Adrenal gland (tissue), 12 donors: ENCODE data around the gene GASK1A. TPM values are rescaled to one million over a fixed set of nuclear protein-coding genes. Genes with fewer than 3 reads are reported as not detected.

Experiments used
- DNase-seq, 7 donors: peaks; one replicate each; pipeline ENCODE4 v3.0.0-alpha.2; 2019 to 2020
- H3K27ac ChIP-seq, 5 donors: fragments of 200-600 bp; sonication (generic) in 4 of 5; 1 replicate in 3 of 5; 2 replicates in 2 of 5; pipeline versions ENCODE4 v1.5.1 to v1.8.0; 2016 to 2020; ENCODE audit warnings: mild to moderate bottlenecking in 1 of 5
- H3K27me3 ChIP-seq: fragments of 200-600 bp; 2 replicates; pipeline ENCODE4 v1.8.0; 2021
- H3K36me3 ChIP-seq, 2 donors: fragments of 200-600 bp; replicated peaks in 1 of 2; 1 replicate in 1 of 2; 2 replicates in 1 of 2; pipeline versions ENCODE4 v1.5.1 to v1.8.0; 2018 to 2022
- H3K4me1 ChIP-seq, 2 donors: fragments of 200-600 bp; replicated peaks in 1 of 2; 1 replicate in 1 of 2; 2 replicates in 1 of 2; pipeline versions ENCODE4 v1.5.1 to v1.8.0; 2018 to 2021
- H3K4me3 ChIP-seq, 4 donors: fragments of 200-600 bp; sonication (generic) in 3 of 4; one replicate each; pipeline ENCODE4 v1.5.1; 2016 to 2018
- H3K9me3 ChIP-seq, 3 donors: fragments of 200-600 bp; sonication (generic) in 1 of 3; replicated peaks in 1 of 3; 1 replicate in 2 of 3; 2 replicates in 1 of 3; pipeline versions ENCODE4 v1.5.1 to v1.8.0; 2016 to 2021
- POLR2A ChIP-seq, 2 donors: fragments of 450-650 bp; IDR thresholded peaks; one replicate each; pipeline ENCODE4 v1.6.1; 2017; ENCODE audit warnings: antibody characterized with exemption in 2 of 2, mild to moderate bottlenecking in 2 of 2, moderate library complexity in 1 of 2
- WGBS, 4 donors: extraction: QIAGEN DNeasy Blood & Tissue Kit in 2 of 4; methylation state at CpG; one replicate each; pipeline versions ENCODE4 v1.1.5 to v1.1.7; 2013 to 2017; 5-methylcytosine and 5-hydroxymethylcytosine counted together
- intact Hi-C, 2 donors: fragments of 100-400 bp; cut with DNase I; formaldehyde crosslinking; loops; one replicate each; pipeline versions ENCODE4 v1.14.1 to v1.15.0; 2022 to 2023
- polyA plus RNA-seq, 3 donors: library from polyadenylated mRNA; stranded (reverse); fragments of 200-250 nt in 2 of 3; fragments of 350-450 nt in 1 of 3; fragmentation: Illumina TruSeq in 1 of 3; extraction: RNeasy Lipid Tissue Mini Kit (QIAGEN cat#74804) in 1 of 3; gene quantifications; one replicate each; pipeline ENCODE4 v1.2.3, GENCODE V29; 2013 to 2014
- total RNA-seq, 9 donors: library from RNA; depleted of rRNA in 4 of 9; stranded (reverse); fragments of >200 nt in 4 of 9; fragments of 120-200 nt in 1 of 9; fragmentation: NEBNext Ultra II Directional in 1 of 9; extraction: Animal tissue kit (Norgen Biotek cat#: 25700) in 1 of 9; gene quantifications; one replicate each; pipeline versions ENCODE4 v1.1.0 to v1.2.4, GENCODE V29; 2013 to 2023
- TF ChIP-seq, protein P1 (sequence below), 6 experiments: fragments of 450-650 bp in 4 of 6; fragments of 200-600 bp in 2 of 6; sonication (generic) in 1 of 6; IDR thresholded peaks; 1 replicate in 5 of 6; 2 replicates in 1 of 6; pipeline versions ENCODE4 v1.5.1 to v1.8.0; 2016 to 2021; ENCODE audit warnings: antibody characterized with exemption in 6 of 6, mild to moderate bottlenecking in 2 of 6, moderate library complexity in 1 of 6
- donor health status: healthy with polysubstance abuse.
- donor health status: Bipolar disorder and iron deficiency.
- donor health status: DM: yes; HTN: yes; CAD: no.
- donor health status: DM: no; HTN: no; CAD: no.
- donor health status: DM: no; HTN: no; CAD: no.
- donor health status: DM: yes; HTN: yes; CAD: no.

Gene GASK1A
- total and polyA plus RNA-seq, 12 donors = 1.5 to 15.5 (median 4.5) TPM

DNA sequence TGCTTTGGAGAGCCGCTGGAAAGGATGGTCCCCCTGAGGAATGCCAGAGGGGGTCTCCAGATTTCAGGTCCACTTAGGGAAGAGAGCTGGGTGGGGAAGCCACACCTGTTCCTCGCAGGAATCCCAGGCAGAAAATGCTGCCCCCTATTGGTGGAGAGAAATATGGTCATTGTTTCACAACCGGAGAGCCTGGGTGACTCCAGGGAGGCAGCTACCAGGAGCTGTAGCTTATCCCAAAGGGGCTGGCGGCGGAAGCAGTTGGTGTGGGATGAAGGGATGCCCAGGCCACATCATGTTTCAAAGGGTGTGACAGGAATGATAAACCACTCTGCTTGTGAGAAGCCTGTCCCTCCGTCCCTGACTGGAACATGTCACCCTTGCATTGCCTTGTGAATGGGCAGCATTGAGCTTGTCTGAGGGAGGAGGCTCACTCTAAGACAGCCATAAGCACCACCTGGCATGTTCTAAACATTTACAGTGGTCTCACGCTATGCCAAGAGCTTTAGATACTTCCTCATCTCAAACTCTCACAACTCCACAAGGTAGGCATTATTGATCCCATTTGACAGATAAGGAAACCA lies 92.3 kb downstream of the GASK1A start:
- Histone ChIP-seq H3K27ac (no peak overlapping the region), H3K36me3 (no peaks in the 10 kb centered on the region), H3K4me3 (no peak overlapping the region), H3K4me1 (no peaks in the 10 kb centered on the region), H3K9me3 (no peaks in the 10 kb centered on the region), H3K27me3 (no peaks in the 10 kb centered on the region)
- WGBS, 4 donors = 49 to 80% (median 64%) methylated on average over 5 to 7 of the region's 7 CpGs
- intact Hi-C loops = no loop called here
- no peak for DNase-seq
- no peak for TF ChIP-seq POLR2A (IDR thresholded peaks at IDR 0.05)
- TF ChIP-seq, protein P1, sequence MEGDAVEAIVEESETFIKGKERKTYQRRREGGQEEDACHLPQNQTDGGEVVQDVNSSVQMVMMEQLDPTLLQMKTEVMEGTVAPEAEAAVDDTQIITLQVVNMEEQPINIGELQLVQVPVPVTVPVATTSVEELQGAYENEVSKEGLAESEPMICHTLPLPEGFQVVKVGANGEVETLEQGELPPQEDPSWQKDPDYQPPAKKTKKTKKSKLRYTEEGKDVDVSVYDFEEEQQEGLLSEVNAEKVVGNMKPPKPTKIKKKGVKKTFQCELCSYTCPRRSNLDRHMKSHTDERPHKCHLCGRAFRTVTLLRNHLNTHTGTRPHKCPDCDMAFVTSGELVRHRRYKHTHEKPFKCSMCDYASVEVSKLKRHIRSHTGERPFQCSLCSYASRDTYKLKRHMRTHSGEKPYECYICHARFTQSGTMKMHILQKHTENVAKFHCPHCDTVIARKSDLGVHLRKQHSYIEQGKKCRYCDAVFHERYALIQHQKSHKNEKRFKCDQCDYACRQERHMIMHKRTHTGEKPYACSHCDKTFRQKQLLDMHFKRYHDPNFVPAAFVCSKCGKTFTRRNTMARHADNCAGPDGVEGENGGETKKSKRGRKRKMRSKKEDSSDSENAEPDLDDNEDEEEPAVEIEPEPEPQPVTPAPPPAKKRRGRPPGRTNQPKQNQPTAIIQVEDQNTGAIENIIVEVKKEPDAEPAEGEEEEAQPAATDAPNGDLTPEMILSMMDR (IDR thresholded peaks at IDR 0.05) = peak in 1 of 6 experiments; percentile 32

DNA sequence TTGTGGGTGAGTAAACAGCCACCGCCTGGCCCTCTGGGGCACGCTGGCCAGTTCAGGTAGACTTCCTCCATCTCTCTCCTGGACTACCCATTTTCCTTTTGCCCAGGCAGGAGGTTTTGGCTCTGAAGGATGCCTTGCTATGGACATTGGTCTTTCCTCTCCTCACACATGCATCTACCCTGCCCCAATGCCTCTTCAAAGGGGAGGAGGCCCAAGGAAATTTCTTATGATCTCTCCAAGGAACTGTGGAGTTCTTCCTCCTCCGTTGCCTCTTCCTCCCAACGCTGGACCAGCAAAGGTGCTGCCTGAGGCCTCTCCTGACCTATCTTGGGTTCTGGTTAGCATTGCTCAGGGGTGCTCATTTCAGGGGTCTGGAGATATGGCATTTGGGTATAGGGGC lies 93.2 kb downstream of the GASK1A start:
- H3K27me3 ChIP-seq = no peaks in the 10 kb centered on the region
- intact Hi-C loops = no loop called here
- WGBS, 4 donors = 89 to 92% (median 90%) methylated on average over 4 of the region's 4 CpGs
- H3K36me3 ChIP-seq = no peaks in the 10 kb centered on the region
- DNase-seq = no peak
- no peak overlapping the region for H3K27ac ChIP-seq
- H3K9me3 ChIP-seq = no peaks in the 10 kb centered on the region
- TF ChIP-seq, protein P1 (IDR thresholded peaks at IDR 0.05) = no peak
- TF ChIP-seq POLR2A (IDR thresholded peaks at IDR 0.05) = no peak
- H3K4me3 ChIP-seq = no peak overlapping the region
- no peaks in the 10 kb centered on the region for H3K4me1 ChIP-seq

DNA sequence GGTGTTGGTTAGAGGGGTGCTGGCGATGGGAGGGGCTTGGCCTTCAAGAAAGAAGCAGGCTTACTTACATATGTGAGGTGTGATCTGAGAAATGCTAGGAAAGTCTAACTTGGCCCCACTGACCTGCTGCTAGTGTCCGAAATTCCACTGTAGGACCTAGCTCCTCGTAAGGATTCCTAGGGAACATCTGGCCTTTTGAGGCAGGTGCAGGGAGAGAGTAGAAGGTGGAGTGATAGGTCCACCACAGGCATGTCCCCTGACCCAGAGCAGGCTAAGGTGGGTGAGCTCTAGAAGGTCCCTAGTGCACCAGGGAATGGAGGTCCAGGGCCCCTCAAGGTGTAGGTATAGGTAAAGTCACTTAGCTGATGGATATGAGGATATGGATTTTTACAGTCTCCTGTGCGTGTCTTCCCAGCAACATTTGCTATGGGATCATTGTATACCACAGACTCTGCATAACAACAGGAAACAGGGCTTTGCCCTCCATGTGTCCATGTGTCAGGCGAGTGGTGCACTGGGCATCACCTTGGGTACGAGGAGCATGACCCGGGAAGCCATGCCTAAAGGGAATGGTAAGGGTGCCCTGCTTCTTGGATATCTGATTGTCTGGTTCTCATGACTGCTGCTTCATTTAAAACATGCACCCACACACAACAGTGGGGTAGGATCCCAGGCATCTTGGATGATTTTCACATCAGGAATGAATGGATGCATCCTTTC lies 94.2 kb downstream of the GASK1A start:
- WGBS, 4 donors = 85 to 92% (median 86%) methylated on average over 4 to 7 of the region's 7 CpGs
- Histone ChIP-seq H3K9me3 (no peaks in the 10 kb centered on the region), H3K27me3 (no peaks in the 10 kb centered on the region), H3K4me1 (no peaks in the 10 kb centered on the region), H3K4me3 (no peak overlapping the region), H3K36me3 (no peaks in the 10 kb centered on the region), H3K27ac (no peak overlapping the region)
- TF ChIP-seq, protein P1 (IDR thresholded peaks at IDR 0.05) = no peak
- no peak for TF ChIP-seq POLR2A (IDR thresholded peaks at IDR 0.05)
- intact Hi-C loops = no loop called here
- DNase-seq = no peak

DNA sequence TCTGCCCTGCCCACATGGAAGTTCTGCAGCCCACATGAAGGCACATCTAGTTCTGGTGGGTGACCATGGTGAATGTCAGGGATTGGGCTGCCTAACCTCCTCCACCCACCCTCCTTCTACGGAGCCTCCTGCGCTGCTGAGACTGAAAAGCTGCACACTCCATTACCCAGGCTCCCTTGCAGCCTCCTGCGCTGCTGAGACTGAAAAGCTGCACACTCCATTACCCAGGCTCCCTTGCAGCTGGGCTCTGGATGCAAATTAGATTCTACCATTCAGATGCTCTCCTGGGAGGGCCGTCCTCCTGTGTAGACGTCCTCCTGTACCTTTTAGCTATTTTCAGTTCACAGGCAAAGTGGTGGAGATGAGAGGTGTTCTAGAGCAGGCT lies 94.7 kb downstream of the GASK1A start:
- H3K36me3 ChIP-seq = no peaks in the 10 kb centered on the region
- no peaks in the 10 kb centered on the region for H3K4me1 ChIP-seq
- H3K9me3 ChIP-seq = no peaks in the 10 kb centered on the region
- DNase-seq = no peak
- no peaks in the 10 kb centered on the region for H3K27me3 ChIP-seq
- 71 to 85% (median 83%) methylated on average over 2 to 5 of the region's 5 CpGs for WGBS, 4 donors
- H3K27ac ChIP-seq = no peak overlapping the region
- TF ChIP-seq, protein P1 (IDR thresholded peaks at IDR 0.05) = no peak
- intact Hi-C loops = no loop called here
- no peak overlapping the region for H3K4me3 ChIP-seq
